GM12875 (cell line): ENCODE measurements around the gene NR5A2.

Experiments used
- H3K4me3 ChIP-seq: one replicate; pipeline ENCODE4 v1.5.1; 2011; ENCODE audit warnings: low read depth, low read length, control low read depth
- TF ChIP-seq, protein P1 (sequence below): IDR thresholded peaks from 2 replicates; pipeline ENCODE4 v1.5.1; 2011; ENCODE audit warnings: low read depth, mild to moderate bottlenecking, control low read depth, inconsistent platforms, low read length, moderate library complexity, borderline replicate concordance; ENCODE audit not compliant: insufficient read depth

NR5A2 gene

DNA sequence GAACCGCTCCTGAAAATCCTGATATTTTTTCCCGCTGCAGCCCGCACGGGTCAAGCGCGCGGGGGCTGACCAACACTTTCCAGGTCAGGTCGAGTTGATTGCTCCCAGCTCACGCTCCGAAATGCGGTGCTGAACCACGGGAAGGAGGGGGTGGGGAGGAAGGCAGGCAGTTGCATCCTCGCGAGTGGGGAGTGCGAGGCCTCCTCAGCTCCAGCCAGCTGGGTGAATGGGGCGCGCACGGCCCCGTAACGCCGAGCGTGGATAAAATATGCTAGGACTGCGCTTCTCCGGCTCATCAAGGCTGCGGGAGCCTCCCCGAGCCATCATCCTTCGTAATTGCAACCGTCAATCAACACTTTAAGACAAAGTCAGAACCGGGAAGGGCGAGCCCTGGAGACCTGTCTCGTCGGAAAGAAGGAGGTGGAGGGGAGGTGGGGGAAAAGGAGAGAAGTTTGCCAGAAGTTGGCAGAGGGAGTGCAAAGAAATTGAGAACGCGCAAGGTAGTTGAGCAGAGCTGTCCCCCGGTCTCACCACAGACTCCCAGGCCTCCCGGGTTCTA is 8.0 kb downstream of the NR5A2 start:
- no peak overlapping the region for H3K4me3 ChIP-seq
- TF ChIP-seq, protein P1, sequence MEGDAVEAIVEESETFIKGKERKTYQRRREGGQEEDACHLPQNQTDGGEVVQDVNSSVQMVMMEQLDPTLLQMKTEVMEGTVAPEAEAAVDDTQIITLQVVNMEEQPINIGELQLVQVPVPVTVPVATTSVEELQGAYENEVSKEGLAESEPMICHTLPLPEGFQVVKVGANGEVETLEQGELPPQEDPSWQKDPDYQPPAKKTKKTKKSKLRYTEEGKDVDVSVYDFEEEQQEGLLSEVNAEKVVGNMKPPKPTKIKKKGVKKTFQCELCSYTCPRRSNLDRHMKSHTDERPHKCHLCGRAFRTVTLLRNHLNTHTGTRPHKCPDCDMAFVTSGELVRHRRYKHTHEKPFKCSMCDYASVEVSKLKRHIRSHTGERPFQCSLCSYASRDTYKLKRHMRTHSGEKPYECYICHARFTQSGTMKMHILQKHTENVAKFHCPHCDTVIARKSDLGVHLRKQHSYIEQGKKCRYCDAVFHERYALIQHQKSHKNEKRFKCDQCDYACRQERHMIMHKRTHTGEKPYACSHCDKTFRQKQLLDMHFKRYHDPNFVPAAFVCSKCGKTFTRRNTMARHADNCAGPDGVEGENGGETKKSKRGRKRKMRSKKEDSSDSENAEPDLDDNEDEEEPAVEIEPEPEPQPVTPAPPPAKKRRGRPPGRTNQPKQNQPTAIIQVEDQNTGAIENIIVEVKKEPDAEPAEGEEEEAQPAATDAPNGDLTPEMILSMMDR: no peak

DNA sequence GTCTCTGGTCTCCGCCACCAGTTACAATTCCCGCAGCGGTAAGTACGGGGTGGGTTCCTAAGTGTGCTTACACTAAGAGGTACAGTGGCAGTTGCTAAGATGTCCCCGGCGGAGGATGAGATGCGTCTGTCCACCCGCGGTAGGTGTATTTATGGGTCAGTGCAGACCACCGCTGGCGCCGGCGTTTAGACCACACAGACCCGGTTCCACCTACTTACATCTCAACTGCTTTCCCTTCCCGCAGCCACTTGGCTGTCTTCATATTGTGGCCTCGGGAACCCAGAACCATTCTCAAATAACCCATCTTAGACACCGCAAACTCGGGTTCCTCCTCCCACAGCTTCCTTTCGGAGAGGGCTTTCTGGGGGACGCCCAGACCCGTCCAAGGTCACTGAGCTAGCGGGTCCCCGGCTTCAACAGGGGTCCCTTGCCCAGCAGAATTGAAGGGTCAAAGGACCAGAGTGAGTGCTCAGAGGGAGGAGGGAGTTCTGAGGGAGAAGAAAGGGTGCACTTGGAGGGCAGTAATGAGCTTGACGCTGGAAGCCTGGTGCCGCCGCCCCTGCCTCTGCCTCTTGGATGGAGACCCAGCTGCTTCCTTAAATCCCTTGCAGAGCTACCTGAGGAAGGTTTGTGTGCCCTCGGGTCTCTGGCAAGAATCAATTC is 8.6 kb downstream of the NR5A2 start:
- TF ChIP-seq, protein P1: no peak

DNA sequence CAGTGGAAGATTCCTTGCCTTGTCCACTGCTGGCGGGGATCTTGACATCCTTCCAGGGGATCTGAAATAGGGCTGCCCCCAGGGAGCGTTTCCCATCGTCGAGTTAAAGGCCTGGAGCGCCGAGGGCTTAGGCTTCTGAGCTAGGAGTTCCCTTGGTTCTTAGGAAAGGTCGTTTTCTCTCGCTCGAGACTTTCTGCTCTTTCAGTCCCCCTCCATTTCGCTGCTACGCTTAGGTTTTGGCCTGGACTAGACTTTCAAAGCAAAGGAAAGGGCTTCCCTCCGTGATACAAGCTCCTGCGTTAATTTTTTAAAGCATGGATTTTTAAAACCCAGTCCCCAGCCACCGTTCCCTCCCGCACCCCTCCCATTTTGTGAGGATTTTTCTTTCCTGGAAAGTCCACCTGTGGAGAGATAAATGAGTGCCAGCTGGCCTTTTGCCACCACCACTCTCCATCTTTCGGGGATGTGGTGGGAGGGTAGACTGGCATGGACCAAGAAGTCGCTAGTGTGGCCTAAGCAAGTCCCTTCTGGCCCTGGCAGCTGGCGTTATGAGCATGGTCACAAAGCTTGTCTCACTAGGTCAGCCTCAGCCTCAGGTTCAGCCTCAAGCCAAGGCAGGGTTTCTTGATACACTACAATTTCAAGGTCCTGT is 9.2 kb downstream of the NR5A2 start:
- no peak overlapping the region for H3K4me3 ChIP-seq
- TF ChIP-seq, protein P1: no peak

More for the DNA sequence above, 8.6 kb downstream of the NR5A2 start:
- H3K4me3 ChIP-seq: no peak overlapping the region

DNA sequence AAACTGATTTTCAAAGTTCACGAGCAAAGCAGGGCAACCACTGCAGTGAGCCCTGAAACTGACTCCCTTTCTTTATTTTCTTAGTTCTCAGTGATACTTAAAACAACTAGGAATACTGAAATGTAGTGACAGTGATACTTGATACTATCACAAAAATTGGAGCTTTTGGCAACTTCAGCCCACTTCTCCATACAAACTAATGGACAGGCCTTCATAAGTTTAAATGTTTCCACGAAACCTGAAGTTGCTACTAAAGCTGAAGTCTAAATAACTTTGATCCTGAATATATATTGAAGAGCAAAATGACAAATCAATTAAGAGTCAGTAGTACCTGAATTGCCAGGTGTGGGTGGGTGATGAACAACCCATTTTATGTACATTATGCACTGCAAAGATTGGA is 10.0 kb downstream of the NR5A2 start:
- TF ChIP-seq, protein P1: no peak
- no peak overlapping the region for H3K4me3 ChIP-seq

DNA sequence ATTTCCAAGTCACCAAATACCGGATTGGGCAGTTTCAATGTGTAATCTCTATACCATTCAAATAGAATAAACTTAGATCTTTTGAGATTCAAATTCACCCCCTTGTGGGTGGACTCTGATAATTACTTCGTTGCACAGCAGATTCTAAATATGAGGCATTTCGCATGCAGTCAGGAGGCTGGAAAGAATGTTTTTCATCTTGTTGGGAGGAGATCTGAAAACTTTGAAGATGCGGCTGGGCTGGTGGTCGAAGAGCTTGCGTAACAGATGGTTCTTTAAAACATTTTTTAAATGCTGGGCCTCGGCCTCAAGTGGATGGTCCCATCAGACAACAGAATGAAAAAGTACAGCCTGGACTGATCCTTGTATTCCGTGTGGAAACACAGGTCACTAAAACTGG is 10.4 kb downstream of the NR5A2 start:
- TF ChIP-seq, protein P1: no peak
- no peak overlapping the region for H3K4me3 ChIP-seq

DNA sequence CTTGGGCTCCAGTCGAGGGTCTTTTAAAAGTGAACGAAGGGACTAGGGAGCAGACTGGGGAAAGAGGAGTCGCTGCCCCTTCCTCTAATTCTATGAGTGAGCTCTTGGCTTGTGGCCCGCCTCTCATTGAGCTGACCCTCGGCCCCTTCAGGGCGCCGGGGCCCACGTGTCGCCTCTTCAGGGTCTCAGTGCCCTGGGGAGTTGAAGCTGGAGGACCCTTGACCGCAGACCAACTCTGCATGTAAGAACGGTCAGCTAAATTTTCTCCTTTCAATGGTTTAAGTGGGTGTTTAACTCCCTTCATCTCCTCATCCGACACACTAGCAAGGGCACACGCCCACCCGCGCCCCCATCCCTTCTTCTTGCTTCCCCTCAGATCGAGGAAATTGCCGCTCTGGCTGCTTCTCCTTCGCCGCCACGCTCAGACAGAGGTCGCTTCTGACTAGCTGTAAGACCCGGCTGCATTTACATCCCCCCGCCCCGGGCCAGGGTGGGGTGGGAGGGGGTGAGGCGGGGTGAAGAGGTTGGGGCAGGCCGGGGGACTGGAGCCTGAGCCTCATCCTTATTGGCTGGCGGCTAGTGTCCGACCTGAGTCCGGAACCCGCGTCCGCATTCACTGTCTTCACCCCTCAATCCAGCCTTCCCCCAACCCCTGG is 10.9 kb downstream of the NR5A2 start:
- no peak overlapping the region for H3K4me3 ChIP-seq
- TF ChIP-seq, protein P1: no peak
